Choroid plexus epithelial cell (primary cell): ENCODE measurements around the gene SH3RF1.

Experiments
- DNase-seq: peaks from one replicate; pipeline ENCODE4 v3.0.0-alpha.2; 2010; ENCODE audit warnings: low read depth
- H3K4me3 ChIP-seq: 2 replicates; pipeline ENCODE4 v1.5.1; 2011; ENCODE audit warnings: low read depth, mild to moderate bottlenecking, control low read depth, low read length, moderate library complexity
- CTCF ChIP-seq: conservative IDR thresholded peaks from 2 replicates; pipeline ENCODE4 v1.5.1; 2011; ENCODE audit warnings: low read depth, mild to moderate bottlenecking, control low read depth, inconsistent platforms, low read length, moderate library complexity

The SH3RF1 gene

DNA sequence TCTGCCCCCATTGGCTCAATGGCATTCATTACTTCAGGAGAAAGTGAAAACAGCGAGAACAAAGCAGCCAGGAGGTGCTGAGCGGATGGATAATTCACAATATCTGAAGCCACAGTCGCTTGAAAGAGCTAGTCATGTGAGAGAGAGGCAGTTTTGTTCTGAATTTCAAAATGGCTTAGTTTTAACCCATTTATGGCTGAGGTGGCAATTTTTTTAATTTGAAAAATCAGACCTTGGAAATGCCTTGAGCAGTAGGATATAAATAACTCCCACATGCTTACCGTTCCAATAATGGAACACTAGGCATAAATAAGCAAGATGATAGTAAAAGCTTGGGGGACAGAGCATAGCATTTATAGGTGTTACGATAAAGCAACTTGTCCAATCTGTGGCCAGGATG, 203.8 kb downstream of the SH3RF1 start:
- H3K4me3 ChIP-seq, result no peak overlapping the region
- no peak for TF ChIP-seq CTCF
- DNase-seq, result no peak

- no peak overlapping the region for H3K4me3 ChIP-seq
- no peak for TF ChIP-seq CTCF
- no peak for DNase-seq
Measured at GRCh38 chr4:169064296-169064695, 206.5 kb downstream of the SH3RF1 start.

DNA sequence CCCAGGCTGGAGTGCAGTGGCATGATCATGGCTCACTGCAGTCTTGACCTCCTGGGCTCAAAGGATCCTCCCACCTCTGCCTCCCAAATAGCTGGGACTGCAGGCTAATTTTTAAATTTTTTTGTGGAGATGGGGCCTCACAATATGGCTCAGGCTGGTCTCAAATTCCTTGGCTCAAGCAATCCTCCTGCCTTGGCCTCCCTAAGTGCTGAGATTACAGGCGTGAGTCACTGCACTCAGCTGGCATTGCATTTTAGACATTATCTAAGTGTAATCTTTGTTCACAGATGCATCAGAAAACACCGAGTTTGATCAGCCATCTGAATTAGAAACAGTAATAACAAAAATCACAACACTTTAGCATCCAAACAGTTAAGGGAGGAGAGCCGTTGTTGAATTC, 207.3 kb downstream of the SH3RF1 start:
- TF ChIP-seq CTCF, result no peak
- no peak overlapping the region for H3K4me3 ChIP-seq
- no peak for DNase-seq

- DNase-seq, result peak; percentile 27
- no peak overlapping the region for H3K4me3 ChIP-seq
- TF ChIP-seq CTCF, result no peak
Measured at GRCh38 chr4:169062897-169063244, 207.9 kb downstream of the SH3RF1 start.

GRCh38 chr4:169061386-169061785, 209.4 kb downstream of the SH3RF1 start:
- DNase-seq, result no peak
- H3K4me3 ChIP-seq, result no peak overlapping the region
- TF ChIP-seq CTCF, result no peak

GRCh38 chr4:169060391-169061091, 210.2 kb downstream of the SH3RF1 start:
- TF ChIP-seq CTCF, result no peak
- DNase-seq, result peak; percentile 31
- H3K4me3 ChIP-seq, result no peak overlapping the region
